Glutamatergic neuron (in vitro differentiated cells): ENCODE data around the gene FBXO4. TPM values are rescaled to one million over a fixed set of nuclear protein-coding genes. Genes with fewer than 3 reads are reported as not detected.

Experiments
- DNase-seq: peaks from one replicate; pipeline ENCODE4 v3.0.0; 2022
- H3K27ac Mint-ChIP-seq: one replicate; pipeline ENCODE4 v1.8.0; 2020; ENCODE audit warnings: mild to moderate bottlenecking, mixed read lengths, inconsistent platforms; ENCODE audit not compliant: unreplicated experiment
- H3K27me3 Mint-ChIP-seq: one replicate; pipeline ENCODE4 v1.8.0; 2020; ENCODE audit warnings: mild to moderate bottlenecking, moderate library complexity, mixed read lengths, inconsistent platforms; ENCODE audit not compliant: unreplicated experiment
- H3K36me3 Mint-ChIP-seq: one replicate; pipeline ENCODE4 v1.8.0; 2020; ENCODE audit warnings: mild to moderate bottlenecking, mixed read lengths, inconsistent platforms; ENCODE audit not compliant: unreplicated experiment
- H3K4me1 Mint-ChIP-seq: one replicate; pipeline ENCODE4 v1.8.0; 2020; ENCODE audit warnings: mild to moderate bottlenecking, low read depth, mixed read lengths, inconsistent platforms; ENCODE audit not compliant: unreplicated experiment
- H3K4me3 Mint-ChIP-seq: one replicate; pipeline ENCODE4 v1.8.0; 2020; ENCODE audit warnings: mild to moderate bottlenecking, mixed read lengths, inconsistent platforms; ENCODE audit not compliant: unreplicated experiment
- H3K9me3 Mint-ChIP-seq: one replicate; pipeline ENCODE4 v1.8.0; 2020; ENCODE audit warnings: mild to moderate bottlenecking, moderate library complexity, mixed read lengths, inconsistent platforms; ENCODE audit not compliant: unreplicated experiment
- total RNA-seq: library from RNA; stranded (reverse); fragmentation: NEBNext Ultra II Directional; extraction: Animal tissue kit (Norgen Biotek cat#: 25700); gene quantifications from one replicate; pipeline ENCODE4 v1.2.1, GENCODE V29; 2021; ENCODE audit not compliant: unreplicated experiment
- TF ChIP-seq, protein P1 (sequence below): fragments of 200-600 bp; sonication (generic); IDR thresholded peaks from one replicate; pipeline ENCODE4 v1.5.0; 2021; ENCODE audit not compliant: partially characterized antibody, unreplicated experiment

The FBXO4 gene
- total RNA-seq, 1 donor from 2014 or later = 1.0 TPM

GRCh38 chr5:41878643-41879478, 46.2 kb upstream of the FBXO4 start:
- no peaks in the 10 kb centered on the region for H3K9me3 Mint-ChIP-seq
- no peak overlapping the region for H3K27ac Mint-ChIP-seq
- H3K36me3 Mint-ChIP-seq = no peaks in the 10 kb centered on the region
- no peaks in the 10 kb centered on the region for H3K27me3 Mint-ChIP-seq
- DNase-seq = no peak
- no peaks in the 10 kb centered on the region for H3K4me1 Mint-ChIP-seq
- TF ChIP-seq, protein P1, sequence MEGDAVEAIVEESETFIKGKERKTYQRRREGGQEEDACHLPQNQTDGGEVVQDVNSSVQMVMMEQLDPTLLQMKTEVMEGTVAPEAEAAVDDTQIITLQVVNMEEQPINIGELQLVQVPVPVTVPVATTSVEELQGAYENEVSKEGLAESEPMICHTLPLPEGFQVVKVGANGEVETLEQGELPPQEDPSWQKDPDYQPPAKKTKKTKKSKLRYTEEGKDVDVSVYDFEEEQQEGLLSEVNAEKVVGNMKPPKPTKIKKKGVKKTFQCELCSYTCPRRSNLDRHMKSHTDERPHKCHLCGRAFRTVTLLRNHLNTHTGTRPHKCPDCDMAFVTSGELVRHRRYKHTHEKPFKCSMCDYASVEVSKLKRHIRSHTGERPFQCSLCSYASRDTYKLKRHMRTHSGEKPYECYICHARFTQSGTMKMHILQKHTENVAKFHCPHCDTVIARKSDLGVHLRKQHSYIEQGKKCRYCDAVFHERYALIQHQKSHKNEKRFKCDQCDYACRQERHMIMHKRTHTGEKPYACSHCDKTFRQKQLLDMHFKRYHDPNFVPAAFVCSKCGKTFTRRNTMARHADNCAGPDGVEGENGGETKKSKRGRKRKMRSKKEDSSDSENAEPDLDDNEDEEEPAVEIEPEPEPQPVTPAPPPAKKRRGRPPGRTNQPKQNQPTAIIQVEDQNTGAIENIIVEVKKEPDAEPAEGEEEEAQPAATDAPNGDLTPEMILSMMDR = no peak
- H3K4me3 Mint-ChIP-seq = no peak overlapping the region

DNA sequence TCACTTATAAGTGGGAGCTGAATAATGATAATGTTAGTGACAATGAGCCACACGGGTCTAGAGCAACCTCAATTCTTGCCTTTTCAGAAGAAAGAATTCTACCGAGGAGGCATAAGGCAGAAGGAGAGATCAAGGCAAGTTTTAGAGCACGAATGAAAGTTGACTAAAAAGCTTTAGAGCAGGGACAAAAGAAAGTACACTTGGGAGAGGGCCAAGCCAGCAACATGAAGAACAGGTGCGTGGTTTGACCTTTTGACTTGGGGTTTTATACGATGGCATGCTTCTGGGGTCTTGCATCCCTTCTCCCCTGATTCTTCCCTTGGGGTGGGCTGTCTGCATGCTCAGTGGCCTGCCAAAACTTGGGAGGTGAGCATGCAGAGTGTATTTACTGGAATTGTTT, 42.3 kb upstream of the FBXO4 start:
- H3K4me3 Mint-ChIP-seq = no peak overlapping the region
- H3K9me3 Mint-ChIP-seq = no peaks in the 10 kb centered on the region
- H3K27me3 Mint-ChIP-seq = no peaks in the 10 kb centered on the region
- H3K4me1 Mint-ChIP-seq = no peaks in the 10 kb centered on the region
- TF ChIP-seq, protein P1 = no peak
- DNase-seq = no peak
- H3K36me3 Mint-ChIP-seq = no peaks in the 10 kb centered on the region
- no peak overlapping the region for H3K27ac Mint-ChIP-seq

- Mint-ChIP-seq H3K4me1 (no peaks in the 10 kb centered on the region), H3K4me3 (no peak overlapping the region), H3K27me3 (no peaks in the 10 kb centered on the region), H3K36me3 (no peaks in the 10 kb centered on the region), H3K27ac (no peak overlapping the region), H3K9me3 (no peaks in the 10 kb centered on the region)
- no peak for DNase-seq
- TF ChIP-seq, protein P1 = no peak
Observed at GRCh38 chr5:41883243-41883642, 41.8 kb upstream of the FBXO4 start.

DNA sequence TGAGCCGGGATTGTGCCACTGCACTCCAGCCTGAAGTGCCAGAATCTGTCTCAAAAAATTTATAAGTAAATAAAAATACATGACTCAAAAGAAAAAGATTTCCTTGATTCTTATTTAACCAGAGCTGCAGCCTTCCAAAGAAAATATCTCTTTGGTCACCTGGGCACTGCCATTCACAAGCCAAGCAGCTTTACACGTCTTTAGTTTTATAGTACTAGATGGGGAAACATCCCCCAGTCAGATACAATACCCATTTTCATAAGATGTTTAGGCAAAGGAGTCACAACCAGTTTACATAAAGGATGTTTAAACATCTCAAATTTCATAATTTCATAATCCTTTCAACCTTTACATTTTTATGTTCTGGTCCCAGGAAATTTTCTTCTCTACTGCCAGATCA, 41.1 kb upstream of the FBXO4 start:
- Mint-ChIP-seq H3K27me3 (no peaks in the 10 kb centered on the region), H3K9me3 (no peaks in the 10 kb centered on the region), H3K27ac (no peak overlapping the region), H3K4me1 (no peaks in the 10 kb centered on the region), H3K4me3 (no peak overlapping the region), H3K36me3 (no peaks in the 10 kb centered on the region)
- no peak for DNase-seq
- TF ChIP-seq, protein P1 = no peak

DNA sequence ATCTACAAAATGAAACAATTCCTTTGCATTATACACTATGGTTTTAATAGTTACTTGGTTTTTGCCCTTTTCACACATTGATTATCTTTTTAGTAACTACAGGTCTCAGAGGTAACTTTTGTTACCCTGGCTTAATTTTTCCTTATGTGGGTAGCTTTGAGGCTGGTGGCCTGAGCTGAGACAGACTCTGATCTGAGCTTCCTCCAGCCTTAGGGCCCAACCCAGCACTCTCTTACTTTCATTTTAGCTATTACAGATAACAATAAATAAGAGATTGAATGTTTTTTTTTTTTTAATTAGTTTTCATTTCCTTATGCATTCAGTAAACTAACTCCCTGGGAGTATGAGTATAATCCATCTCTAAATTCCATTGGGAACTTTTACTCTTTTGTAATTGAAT, 39.8 kb upstream of the FBXO4 start:
- H3K36me3 Mint-ChIP-seq = no peaks in the 10 kb centered on the region
- no peaks in the 10 kb centered on the region for H3K27me3 Mint-ChIP-seq
- DNase-seq = no peak
- no peaks in the 10 kb centered on the region for H3K4me1 Mint-ChIP-seq
- no peaks in the 10 kb centered on the region for H3K9me3 Mint-ChIP-seq
- no peak overlapping the region for H3K4me3 Mint-ChIP-seq
- H3K27ac Mint-ChIP-seq = no peak overlapping the region
- TF ChIP-seq, protein P1 = no peak
